Measurements from ENCODE around the gene ANKRD42. TPM values are rescaled to one million over a fixed set of nuclear protein-coding genes. Genes with fewer than 3 reads are reported as not detected.
A peak's percentile ranks its signal among the peaks of the same experiment; 100 is the strongest.

The ANKRD42 gene
- total RNA-seq, 6 experiments from 2014 or later, result 3.2 to 5.9 (median 3.6) TPM

GRCh38 chr11:83220260-83220659 is 26.7 kb downstream of the ANKRD42 start:
- no peaks in the 10 kb centered on the region for H3K4me1 ChIP-seq
- H3K4me3 ChIP-seq, result no peak overlapping the region
- TF ChIP-seq POLR2A (IDR thresholded peaks at IDR 0.05), result no peak
- TF ChIP-seq, protein P1, sequence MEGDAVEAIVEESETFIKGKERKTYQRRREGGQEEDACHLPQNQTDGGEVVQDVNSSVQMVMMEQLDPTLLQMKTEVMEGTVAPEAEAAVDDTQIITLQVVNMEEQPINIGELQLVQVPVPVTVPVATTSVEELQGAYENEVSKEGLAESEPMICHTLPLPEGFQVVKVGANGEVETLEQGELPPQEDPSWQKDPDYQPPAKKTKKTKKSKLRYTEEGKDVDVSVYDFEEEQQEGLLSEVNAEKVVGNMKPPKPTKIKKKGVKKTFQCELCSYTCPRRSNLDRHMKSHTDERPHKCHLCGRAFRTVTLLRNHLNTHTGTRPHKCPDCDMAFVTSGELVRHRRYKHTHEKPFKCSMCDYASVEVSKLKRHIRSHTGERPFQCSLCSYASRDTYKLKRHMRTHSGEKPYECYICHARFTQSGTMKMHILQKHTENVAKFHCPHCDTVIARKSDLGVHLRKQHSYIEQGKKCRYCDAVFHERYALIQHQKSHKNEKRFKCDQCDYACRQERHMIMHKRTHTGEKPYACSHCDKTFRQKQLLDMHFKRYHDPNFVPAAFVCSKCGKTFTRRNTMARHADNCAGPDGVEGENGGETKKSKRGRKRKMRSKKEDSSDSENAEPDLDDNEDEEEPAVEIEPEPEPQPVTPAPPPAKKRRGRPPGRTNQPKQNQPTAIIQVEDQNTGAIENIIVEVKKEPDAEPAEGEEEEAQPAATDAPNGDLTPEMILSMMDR (IDR thresholded peaks at IDR 0.05), result no peak
- DNase-seq (no peak), ATAC-seq (no peak)
- H3K27me3 ChIP-seq, result no peaks in the 10 kb centered on the region
- H3K36me3 ChIP-seq, result no peaks in the 10 kb centered on the region
- H3K9me3 ChIP-seq, result no peaks in the 10 kb centered on the region
- H3K27ac ChIP-seq, result no peak overlapping the region
- WGBS (ENCODE audit: insufficient coverage, low coverage, low lambda C conversion rate, missing lambda C conversion rate), result 90% methylated on average over 6 of the region's 10 CpGs
- intact Hi-C loops (cut with DNase I), result no loop called here

- Histone ChIP-seq H3K27ac (no peak overlapping the region), H3K4me1 (no peaks in the 10 kb centered on the region), H3K4me3 (no peak overlapping the region), H3K36me3 (no peaks in the 10 kb centered on the region), H3K9me3 (no peaks in the 10 kb centered on the region), H3K27me3 (no peaks in the 10 kb centered on the region)
- intact Hi-C loops (cut with DNase I), result no loop called here
- TF ChIP-seq, protein P1 (IDR thresholded peaks at IDR 0.05), result no peak
- TF ChIP-seq POLR2A (IDR thresholded peaks at IDR 0.05), result no peak
- DNase-seq (no peak), ATAC-seq (no peak)
Measured at GRCh38 chr11:83221694-83222093, 28.2 kb downstream of the ANKRD42 start.

DNA sequence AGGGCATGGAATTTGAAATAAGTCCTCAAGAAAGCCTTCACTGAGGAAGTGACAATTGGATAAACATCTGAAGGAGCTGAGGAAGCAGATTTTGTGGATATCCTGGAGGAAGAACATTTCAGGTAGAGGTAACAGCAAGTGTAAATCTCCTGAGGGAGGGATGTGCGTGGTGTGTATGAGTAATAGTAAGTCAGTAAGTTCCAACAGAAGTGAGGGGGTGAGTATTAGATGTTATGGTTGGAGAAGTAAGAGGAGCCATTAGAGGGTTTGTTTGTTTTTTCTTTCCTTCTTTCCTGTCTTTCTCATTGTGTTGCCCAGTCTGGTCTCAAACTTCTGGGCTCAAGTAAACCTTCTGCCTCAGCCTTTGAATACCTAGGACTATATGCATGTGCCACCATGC is 29.0 kb downstream of the ANKRD42 start:
- 83% methylated on average over 1 of the region's 1 CpG for WGBS (ENCODE audit: insufficient coverage, low coverage, low lambda C conversion rate, missing lambda C conversion rate)
- ATAC-seq, result no peak
- H3K4me1 ChIP-seq, result no peaks in the 10 kb centered on the region
- no peak for DNase-seq
- H3K27ac ChIP-seq, result no peak overlapping the region
- no peaks in the 10 kb centered on the region for H3K9me3 ChIP-seq
- intact Hi-C loops (cut with DNase I), result no loop called here
- TF ChIP-seq, protein P1 (IDR thresholded peaks at IDR 0.05), result no peak
- no peak for TF ChIP-seq POLR2A (IDR thresholded peaks at IDR 0.05)
- no peak overlapping the region for H3K4me3 ChIP-seq
- no peaks in the 10 kb centered on the region for H3K27me3 ChIP-seq
- no peaks in the 10 kb centered on the region for H3K36me3 ChIP-seq

DNA sequence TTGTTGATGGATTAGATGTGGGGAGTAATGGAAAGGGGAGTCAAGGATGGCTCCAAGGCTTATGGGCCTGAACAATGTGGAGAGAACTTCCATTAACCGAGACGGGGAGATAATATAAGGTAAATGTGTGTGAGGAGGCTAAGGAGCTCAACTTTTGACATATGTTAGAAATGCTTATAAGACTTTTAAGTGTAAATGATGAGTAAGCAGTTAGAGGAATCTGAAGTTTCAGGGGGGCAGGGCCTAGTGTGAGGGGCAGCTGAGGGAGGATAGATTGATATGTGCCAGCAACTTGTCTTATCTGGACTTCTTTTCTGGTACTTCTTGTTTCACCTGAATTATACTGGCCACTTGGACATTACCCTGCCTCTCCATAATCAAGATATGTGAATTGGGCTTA is 29.9 kb downstream of the ANKRD42 start:
- TF ChIP-seq, protein P1 (IDR thresholded peaks at IDR 0.05), result no peak
- no peak for TF ChIP-seq POLR2A (IDR thresholded peaks at IDR 0.05)

DNA sequence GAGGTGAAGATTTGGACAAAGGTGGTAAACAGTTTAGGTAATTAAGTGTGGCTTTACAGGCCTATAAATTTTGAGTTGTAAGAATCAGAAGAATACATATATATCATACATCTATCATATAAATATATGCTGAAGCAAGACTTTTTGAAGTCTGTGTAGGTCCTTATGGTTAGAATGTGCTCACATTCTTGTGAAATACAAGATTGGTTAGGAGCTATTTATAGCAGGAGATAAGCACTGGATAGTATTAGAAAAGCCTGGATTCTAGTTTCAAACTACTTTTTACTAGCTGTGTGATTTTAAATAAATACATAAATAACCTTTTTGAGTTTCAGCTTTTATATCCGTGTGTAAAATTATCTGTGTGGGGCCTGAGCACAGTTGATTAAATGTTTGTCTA is 42.3 kb downstream of the ANKRD42 start:
- TF ChIP-seq, protein P1 (IDR thresholded peaks at IDR 0.05), result no peak
- no peak for TF ChIP-seq POLR2A (IDR thresholded peaks at IDR 0.05)
- Histone ChIP-seq H3K4me3 (no peak overlapping the region), H3K27ac (no peak overlapping the region), H3K36me3 (no peaks in the 10 kb centered on the region), H3K4me1 (peaks cover 0 to 7% (median 3%) of the 10 kb centered on the region in 4 donors), H3K9me3 (no peaks in the 10 kb centered on the region), H3K27me3 (no peaks in the 10 kb centered on the region)
- 16% methylated on average over 1 of the region's 1 CpG for WGBS (ENCODE audit: insufficient coverage, low coverage, low lambda C conversion rate, missing lambda C conversion rate)
- no peak for DNase-seq
- intact Hi-C loops (cut with DNase I), result no loop called here
- peak in 3 of 4 donors; percentile 36 to 75 (median 50) for ATAC-seq

More for the DNA sequence above, 29.9 kb downstream of the ANKRD42 start:
- no peaks in the 10 kb centered on the region for H3K36me3 ChIP-seq
- WGBS (ENCODE audit: insufficient coverage, low coverage, low lambda C conversion rate, missing lambda C conversion rate), result 100% methylated on average over 2 of the region's 2 CpGs
- H3K4me1 ChIP-seq, result no peaks in the 10 kb centered on the region
- ATAC-seq, result no peak
- H3K9me3 ChIP-seq, result no peaks in the 10 kb centered on the region
- no peak overlapping the region for H3K27ac ChIP-seq
- no peak overlapping the region for H3K4me3 ChIP-seq
- intact Hi-C loops (cut with DNase I), result no loop called here
- no peak for DNase-seq
- H3K27me3 ChIP-seq, result no peaks in the 10 kb centered on the region

Measured in right lobe of liver (tissue), 6 donors.